Uterus (tissue), 2 donors: Measurements from ENCODE around the gene CCDC74B.

ENCODE experiments used
- POLR2A ChIP-seq, 2 donors: fragments of 450-650 bp; IDR thresholded peaks; one replicate each; pipeline ENCODE4 v1.6.1; 2016; ENCODE audit warnings: antibody characterized with exemption in 2 of 2, mild to moderate bottlenecking in 1 of 2, moderate library complexity in 1 of 2
- TF ChIP-seq, protein P1 (sequence below), 4 experiments: fragments of 200-600 bp in 2 of 4; fragments of 450-650 bp in 2 of 4; sonication (generic) in 2 of 4; IDR thresholded peaks; one replicate each; pipeline ENCODE4 v1.5.1; 2016 to 2019; ENCODE audit warnings: antibody characterized with exemption in 4 of 4, mild to moderate bottlenecking in 2 of 4, moderate library complexity in 1 of 4

- TF ChIP-seq, protein P1, sequence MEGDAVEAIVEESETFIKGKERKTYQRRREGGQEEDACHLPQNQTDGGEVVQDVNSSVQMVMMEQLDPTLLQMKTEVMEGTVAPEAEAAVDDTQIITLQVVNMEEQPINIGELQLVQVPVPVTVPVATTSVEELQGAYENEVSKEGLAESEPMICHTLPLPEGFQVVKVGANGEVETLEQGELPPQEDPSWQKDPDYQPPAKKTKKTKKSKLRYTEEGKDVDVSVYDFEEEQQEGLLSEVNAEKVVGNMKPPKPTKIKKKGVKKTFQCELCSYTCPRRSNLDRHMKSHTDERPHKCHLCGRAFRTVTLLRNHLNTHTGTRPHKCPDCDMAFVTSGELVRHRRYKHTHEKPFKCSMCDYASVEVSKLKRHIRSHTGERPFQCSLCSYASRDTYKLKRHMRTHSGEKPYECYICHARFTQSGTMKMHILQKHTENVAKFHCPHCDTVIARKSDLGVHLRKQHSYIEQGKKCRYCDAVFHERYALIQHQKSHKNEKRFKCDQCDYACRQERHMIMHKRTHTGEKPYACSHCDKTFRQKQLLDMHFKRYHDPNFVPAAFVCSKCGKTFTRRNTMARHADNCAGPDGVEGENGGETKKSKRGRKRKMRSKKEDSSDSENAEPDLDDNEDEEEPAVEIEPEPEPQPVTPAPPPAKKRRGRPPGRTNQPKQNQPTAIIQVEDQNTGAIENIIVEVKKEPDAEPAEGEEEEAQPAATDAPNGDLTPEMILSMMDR (IDR thresholded peaks at IDR 0.05): no peak
- no peak for TF ChIP-seq POLR2A (IDR thresholded peaks at IDR 0.05)
Measured at GRCh38 chr2:130190237-130190636, 45.3 kb upstream of the CCDC74B start.
